SK-N-DZ (cell line): ENCODE results near the gene PAQR3.
A peak's percentile ranks its signal among the peaks of the same experiment; 100 is the strongest.
"Not testable (repeated sequence)": the region's sequence is repeated elsewhere in the genome, so short reads cannot be mapped to it uniquely, and the experiment has no call there.

Source experiments
- DNase-seq: peaks from one replicate; pipeline ENCODE4 v3.0.0-alpha.2; 2015; ENCODE audit warnings: low spot score

The PAQR3 gene

DNA sequence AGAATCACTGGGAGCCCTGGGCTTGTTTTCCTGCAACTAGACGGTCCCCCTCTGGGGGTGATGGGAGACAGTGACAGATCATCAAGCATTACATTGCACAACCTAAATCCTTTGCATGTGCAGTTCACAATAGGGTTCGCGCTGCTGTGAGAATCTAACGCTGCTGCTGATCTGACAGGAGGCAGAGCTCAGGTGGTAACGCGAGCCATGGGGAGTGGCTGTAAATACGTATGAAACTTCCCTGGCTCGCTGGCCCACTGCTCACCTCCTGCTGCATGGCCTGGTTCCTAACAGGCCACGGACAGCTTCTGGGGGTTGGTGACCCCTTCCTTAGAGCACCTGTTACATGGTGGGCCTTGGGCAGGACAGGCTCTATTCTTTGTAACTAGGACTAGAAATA, 10.4 kb downstream of the PAQR3 start:
- DNase-seq: no peak

DNA sequence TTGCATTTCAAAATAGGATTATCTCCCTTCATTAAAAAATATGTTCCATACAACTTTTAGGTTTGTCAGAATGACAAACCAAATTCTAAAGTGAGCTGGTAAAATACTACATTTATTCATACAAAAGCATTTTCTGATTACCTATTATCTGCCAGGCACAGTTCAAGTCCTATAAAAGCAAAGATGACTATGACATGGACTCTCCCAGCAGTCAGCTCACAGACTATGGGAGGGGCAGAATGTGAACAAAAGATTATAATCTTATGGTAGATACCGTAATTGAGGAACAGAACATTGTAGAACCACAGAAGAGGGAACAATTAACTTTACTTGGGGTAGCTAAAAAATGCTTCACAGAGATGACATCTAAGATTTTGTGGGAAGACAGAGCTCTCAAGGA, 12.4 kb downstream of the PAQR3 start:
- no peak for DNase-seq

DNA sequence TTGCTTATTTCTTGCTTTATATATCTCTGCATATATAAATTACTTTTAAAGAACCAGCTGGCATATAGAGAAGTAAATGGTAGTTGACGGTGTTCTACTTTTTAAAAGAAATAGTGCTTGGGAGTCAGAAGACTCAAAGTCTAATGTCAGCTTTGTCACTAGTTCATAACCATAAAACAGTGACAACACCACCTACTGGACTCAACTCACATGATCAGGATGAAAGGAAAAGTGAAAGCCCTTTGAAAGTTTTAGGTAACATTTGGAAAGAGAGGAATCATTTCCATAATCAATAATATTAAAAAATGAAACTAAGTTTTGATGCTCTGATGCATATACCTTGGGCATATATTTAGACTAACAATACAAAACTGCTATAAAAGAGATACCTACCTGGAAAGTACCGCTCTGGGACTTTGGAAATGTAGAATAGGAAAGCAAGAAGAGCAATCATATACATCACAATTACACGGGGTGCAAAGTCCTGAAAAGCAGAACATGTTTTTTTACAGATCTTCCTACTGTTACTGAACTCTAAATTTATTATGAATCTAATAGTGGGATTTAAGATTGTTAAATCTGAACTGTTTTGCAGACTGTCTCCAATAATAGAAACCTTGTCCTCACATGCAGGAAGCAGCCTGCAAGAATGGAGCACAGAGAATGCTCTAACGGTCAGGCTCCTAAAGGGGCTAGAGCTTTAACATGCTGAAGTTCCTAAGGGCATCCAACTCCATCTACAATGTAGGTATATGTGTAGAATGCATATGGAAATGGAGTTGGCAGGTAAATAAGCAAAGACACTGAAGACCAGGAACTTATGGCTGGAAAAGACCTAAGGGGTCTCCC, 15.6 kb downstream of the PAQR3 start:
- no peak for DNase-seq

DNA sequence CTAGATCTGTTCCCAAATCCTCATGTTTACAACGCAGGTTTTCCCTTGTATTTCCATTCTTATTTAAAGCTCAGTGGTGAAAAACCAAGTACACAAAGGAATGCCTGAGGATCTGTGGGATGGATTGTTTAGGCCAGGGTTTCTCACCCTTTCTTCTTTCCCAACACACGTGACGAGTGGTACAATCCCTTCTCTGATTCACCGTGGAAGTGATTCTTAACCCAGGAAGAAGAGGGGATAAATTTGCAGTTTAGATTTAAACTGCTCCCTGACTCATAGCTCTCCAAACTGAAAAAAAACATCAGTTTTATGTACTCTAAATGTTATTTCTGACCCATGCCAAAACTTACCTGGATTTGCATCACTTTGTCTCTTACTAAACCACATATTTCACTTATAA, 17.0 kb downstream of the PAQR3 start:
- DNase-seq: no peak

DNA sequence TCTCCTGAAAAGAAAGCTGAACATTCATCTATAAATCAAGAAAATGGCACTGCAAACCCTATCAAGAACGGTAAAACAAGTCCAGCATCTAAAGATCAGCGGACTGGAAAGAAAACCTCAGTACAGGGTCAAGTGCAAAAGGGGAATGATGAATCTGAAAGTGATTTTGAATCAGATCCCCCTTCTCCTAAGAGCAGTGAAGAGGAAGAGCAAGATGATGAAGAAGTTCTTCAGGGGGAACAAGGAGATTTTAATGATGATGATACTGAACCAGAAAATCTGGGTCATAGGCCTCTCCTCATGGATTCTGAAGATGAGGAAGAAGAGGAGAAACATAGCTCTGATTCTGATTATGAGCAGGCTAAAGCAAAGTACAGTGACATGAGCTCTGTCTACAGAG, 28.6 kb downstream of the PAQR3 start:
- DNase-seq: no peak

DNA sequence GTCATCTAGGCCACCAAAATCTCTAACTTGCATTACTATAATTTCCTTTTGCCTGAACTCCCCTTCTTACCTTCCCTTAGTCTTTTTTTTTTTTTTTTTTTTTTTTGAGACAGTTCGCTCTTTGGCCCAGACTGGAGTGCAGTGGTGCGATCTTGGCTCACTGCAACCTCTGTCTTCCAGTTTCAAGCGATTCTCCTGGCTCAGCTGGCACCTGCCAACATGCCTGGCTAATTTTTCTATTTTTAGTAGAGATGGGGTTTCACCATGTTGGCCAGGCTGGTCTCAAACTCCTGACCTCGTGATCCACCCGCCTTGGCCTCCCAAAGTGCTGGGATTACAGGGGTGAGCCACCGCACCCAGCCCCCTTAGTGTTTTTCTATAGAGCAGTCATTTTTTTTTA, 30.3 kb downstream of the PAQR3 start:
- DNase-seq: not testable (repeated sequence)

DNA sequence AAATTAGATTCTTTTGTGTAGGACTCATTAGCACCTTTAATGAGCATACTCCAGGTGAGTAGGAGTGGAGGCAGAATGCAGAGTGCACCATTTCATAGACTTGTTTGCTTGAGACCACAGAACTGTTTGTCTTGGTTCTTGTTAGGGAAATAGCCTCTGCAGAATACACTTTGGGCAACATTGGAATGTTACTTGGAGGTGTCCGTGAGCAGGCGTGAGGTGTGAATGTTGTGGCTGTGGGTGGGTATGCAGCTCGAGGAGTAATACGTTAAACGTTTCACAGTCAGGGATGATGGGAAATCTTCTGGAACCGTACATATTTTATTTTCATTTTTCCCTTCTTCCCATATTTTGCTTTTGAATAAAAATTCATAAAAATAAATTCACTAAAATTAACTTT, 31.6 kb downstream of the PAQR3 start:
- DNase-seq: no peak

DNA sequence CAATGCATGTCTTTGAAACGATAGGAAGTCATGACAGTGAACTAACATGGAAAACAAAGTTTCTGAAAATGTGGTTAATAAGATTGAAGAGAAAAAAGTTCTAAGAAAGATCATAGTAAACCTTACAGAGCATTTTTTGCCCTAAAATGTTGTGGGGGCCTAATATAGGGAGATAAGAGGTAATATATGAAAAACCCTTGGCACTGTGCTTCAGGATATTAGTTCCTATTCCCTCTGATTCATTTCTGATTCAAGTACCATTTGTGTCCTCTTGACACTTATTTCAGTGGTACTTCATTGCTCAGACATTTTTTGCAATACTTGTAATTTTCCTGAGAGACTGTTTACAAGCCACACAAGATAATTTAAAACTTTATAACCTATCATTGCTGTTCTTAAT, 35.1 kb downstream of the PAQR3 start:
- no peak for DNase-seq

DNA sequence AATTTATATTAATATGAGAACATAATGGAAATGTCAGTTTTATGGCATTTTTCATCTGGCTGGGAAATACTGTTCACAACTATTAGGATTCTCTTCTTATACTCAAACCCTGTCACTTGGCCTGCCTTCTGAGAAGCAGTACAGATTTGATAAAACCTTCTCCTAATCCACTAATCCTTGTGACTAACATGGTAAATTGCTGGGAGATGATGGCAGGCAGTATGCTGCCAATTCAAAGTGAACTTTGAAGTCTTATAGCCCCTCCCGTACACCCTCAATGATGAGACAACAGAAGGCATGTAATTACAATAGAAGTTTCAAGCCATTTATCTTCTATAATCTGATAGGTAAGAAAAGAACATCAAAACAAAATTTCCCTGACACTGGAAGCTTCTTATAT, 36.9 kb downstream of the PAQR3 start:
- DNase-seq: no peak

DNA sequence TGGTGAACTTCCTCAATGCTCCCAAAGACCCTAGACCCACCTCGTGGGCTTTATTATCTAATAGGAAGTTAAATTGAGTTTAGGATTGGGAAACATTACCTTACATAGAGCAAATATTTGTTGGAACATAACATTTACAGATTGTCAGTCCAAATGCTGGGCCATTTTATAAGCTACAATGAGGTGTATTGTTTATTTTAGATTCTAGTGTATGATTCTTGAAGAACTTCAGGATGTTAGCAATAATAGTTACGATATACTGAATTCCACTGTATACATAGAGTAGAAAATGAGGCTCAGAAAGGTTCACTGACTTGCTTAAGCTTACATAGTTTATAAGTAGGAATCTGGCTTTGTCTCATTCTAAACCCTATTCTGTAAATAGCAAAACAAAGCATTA, 37.4 kb downstream of the PAQR3 start:
- no peak for DNase-seq

DNA sequence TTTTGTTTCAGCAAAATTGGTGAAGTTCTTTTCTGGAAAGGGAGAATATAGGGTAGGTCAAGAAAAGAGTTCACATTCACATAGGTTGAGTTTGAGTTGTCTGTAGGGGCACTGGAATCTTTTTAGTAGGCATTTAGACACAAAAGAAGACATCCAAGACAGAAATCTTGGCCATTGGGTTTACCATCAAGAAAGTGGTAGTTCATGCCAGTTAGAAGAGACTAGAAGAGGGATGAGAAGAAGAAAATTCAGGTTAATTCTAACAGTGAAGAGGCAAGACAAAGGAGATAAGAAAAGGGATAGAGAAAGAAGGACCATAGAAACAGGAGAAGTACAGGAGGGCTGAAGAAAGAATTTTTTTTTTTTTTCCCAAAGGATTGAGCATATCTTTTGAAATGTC, 39.9 kb downstream of the PAQR3 start:
- no peak for DNase-seq

DNA sequence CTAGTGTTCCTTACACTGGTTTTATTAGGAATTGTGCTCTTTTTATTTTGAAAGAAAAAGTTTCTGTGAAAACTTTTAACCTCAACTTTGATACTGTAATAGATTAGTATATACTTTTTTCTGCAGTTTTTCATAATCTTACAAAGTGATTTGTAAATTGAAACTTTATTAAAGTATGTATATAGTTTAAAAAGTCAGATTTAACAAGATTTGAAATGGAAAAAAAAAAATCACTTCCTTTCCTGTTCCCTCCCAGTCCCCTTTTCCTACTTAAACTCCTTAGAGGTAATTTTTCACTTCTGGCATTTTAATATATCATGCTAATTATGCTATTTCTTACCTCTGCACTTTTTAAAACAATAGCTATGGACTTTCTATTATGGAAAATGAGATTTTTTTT, 49.3 kb downstream of the PAQR3 start:
- no peak for DNase-seq

DNA sequence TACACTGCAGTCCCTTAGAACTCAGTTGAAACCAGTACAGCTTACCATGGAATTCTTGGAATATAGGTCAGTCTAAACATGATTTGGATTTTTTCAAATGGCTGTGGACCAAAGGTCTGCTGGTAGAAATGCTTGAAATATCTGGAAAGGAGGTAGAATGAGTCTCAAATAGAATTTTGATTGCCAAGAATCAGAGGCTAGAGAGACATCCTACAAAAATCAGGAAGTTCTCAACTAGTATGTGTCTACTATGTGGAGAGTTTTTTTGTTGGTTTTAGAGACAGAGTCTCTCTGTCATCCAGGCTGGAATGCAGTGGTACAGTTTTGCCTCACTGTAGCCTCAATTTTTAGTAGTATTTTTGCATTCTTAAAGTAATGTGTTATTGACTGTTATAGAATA, 53.6 kb downstream of the PAQR3 start:
- no peak for DNase-seq

DNA sequence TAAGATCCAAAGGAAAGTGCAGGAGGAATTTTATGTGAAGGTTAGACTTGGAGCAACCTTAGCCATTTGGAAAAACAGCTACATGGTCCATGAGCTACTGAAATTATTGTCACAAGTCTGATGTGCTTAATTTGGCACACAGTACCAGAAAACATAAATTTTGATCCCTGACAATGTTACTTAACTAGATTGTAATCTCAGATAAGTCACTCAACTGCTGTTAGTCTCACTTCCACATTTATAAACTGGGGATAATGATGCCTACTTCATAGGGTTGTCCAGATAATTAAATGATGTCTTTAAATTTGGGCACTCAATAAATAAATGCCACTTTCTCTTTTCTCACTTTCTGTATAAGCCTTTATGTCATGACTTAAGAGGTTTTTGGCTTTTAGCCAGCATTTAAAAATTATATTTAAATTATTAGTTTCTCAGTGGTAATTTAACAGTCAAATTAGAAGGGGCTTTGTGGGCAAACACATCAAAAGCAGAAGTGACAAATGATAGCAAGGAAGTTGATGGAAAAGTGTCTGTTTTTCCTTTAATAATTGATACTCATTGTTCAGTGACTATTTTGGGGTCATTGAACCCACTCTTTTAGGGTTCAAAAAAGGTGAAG, 58.3 kb downstream of the PAQR3 start:
- DNase-seq: no peak

DNA sequence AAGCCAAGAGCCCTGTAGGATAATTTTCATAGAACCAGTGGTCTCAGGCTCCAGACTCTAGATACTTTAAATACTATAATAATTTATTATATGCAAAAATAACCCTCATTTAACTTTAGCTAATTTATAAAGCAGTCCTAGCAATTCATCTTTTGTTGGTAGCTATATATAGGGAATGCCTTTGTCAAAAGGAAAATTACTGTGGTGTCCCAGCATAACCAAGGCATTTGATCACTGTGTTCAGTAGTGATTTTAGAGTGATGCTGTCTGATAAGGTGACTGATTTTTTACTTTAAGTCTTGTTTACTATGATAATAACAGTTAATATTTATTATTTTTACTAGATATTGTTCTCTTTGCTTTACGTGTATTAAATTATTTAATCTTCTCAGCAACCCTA, 61.2 kb downstream of the PAQR3 start:
- DNase-seq: no peak

DNA sequence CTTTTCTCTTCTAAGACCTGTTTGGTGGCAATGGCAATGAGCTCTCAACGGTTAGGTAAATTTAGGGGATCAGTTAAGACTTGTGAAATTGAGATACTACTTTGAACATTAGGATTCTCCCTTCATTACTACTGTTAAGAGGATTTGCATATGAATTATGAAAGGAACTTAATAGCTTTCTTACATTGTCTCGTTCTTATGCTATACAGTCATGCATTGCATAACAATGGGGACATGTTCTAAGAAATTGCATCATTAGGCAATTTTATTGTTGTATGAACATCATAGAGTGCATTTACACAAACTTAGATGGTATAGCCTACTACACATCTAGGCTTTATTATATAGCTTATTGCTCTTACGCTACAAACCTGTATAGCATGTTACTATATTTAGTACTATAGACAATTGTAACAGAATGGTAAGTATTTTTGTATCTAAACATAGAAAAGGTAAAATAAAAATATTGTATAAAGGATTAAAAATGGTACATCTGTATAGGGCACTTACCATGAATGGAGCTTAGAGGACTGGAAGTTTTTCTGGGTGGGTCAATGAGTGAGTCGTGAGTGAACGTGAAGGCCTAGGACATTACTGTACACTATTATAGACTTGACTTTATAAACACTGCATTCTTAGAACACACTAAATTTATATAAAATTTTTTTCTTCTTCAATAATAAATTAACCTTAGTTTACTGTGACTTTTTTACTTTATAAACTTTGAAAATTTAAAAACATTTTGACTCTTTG, 62.5 kb downstream of the PAQR3 start:
- no peak for DNase-seq

DNA sequence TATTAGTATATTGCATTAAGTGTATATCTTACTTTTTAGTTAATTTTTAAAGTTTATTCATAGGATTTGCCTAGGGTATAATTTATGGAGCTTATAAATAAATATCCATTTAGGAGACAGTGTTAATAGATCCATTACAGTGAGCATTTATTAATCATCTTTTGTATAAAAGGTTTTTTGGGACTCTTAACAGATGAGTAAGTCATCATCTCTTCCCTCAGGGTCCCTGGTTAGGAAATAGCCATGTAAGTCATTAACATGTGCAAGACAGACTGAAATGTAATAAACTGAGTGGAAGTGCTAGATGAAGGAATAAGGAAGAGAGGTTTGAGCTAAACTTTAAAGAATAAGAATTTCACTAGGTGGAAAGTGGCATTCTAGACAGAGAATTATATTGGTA, 69.2 kb downstream of the PAQR3 start:
- DNase-seq: no peak

DNA sequence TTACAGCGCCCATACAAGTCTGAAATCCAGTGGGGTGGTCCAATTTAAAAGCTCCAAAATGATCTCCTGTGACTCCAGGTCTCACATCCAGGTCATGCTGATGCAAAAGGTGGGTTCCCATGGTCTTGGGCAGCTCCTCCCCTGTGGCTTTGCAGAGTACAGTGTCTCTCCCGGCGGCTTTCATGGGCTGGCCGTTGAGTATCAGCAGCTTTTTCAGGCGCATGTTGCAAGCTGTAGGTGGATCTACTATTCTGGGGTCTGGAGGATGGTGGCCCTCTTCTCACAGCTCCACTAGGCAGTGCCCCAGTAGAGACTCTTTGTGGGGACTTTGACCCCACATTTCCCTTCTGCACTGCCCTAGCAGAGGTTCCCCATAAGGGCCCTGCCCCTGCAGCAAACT, 70.5 kb downstream of the PAQR3 start:
- not testable (repeated sequence) for DNase-seq

DNA sequence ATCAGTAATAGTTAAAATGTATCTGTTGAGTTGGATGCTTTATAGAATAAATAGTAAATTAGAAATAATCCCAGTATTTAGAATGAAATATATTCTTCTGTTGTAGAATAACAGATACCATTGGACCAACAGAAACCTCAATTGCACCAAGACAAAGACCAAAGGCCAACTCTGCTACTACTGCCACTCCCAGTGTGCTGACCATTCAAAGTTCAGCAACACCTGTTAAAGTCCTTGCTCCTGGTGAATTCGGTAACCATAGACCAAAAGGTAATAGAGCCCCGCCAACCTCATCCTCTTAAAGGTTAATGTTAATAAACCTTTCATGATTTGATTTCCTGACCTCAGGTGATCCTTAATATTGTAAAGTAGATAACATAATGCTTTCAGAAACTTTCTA, 73.8 kb downstream of the PAQR3 start:
- no peak for DNase-seq

DNA sequence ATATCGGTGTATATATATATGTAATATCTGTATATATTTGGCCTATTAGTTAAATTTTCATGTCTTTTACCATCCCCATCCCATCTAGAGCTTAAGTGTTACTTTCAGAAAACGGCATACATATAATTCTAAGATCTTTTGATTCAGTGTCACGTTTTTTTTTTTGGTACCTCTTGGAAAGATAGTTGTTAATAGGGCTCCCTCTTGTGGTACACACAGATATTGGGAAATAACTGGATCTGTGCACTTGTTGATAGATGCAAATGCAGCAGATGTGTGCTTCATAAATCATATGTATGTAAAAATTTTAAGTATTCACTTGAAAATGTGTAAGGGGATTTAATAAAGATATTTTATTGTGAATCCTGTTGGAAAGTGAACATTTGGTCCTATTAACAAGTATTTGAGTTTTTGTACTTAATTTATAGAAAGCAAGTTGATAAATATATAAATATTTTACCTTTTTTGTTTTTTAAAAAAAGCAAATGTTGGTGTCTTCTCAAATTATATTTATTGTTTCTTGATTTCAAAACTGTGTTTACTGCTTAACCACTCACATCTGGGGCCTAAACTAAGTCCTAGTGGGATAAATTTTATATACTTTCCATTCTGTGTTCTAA, 74.7 kb downstream of the PAQR3 start:
- DNase-seq: peak; percentile 74

DNA sequence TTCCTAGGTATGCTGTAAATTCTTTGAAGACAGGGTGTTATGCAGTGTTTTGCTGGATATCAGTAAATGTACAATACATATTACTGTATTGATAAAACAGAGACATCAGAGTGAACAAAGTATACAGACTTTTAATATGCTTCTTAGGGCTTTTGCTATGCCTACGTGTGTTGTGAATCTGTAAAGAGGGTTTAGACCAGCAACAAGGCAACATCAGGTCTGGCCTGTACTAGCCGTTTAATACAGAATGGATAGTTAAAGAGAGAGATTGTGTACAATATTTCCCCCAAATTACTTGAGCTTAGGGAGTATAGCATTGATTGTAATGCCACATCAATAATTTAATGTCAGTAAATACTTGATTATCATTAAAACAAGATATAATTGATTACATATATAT, 75.2 kb downstream of the PAQR3 start:
- DNase-seq: no peak

DNA sequence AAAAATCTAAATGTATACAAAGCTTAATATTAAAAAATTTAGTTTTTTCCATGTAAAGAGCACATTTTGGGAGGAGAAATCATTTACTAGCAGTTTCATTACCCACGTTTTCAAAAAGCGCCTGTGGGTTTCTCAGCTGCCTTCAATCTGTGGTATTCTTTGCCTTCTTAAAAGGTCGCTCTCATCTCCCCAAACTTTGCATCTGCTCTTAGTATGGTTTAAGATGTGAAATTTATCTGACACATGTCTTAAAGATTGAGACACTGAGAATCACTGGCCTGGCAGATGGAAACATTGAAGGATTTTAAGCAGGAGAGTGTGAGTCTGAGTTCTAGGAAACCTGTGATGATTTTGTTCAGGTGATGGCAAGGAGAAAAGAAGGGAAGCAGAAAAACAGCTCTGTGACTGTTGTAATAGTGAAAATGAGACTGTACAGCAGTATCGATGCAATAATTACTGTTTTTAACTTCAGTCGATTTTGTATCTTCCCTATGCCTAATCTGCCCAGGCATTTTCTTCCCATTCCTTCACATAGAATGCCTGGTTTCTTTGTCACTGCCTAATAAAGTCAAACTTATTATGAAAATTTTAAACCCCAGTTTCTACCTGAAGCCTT, 75.9 kb downstream of the PAQR3 start:
- DNase-seq: no peak
